SU-DHL-6 (cell line): ENCODE results near the gene WDR74.

Experiments used
- H2AFZ ChIP-seq: fragments of 200-600 bp; sonication (generic); 2 replicates; pipeline ENCODE4 v1.6.1; 2014; ENCODE audit warnings: low read depth, mild to moderate bottlenecking, moderate library complexity, mixed read lengths, antibody characterized with exemption, low read length; ENCODE audit not compliant: severe bottlenecking
- H3F3A ChIP-seq: fragments of 200-600 bp; shearing (Covaris generic); 2 replicates; pipeline ENCODE4 v1.6.0; 2016; ENCODE audit warnings: antibody characterized with exemption, mild to moderate bottlenecking; ENCODE audit not compliant: insufficient read depth
- H3K27ac ChIP-seq: fragments of 200-600 bp; sonication (generic); 2 replicates; pipeline ENCODE4 v1.5.1; 2016; ENCODE audit warnings: low read depth, mild to moderate bottlenecking, low read length, moderate library complexity, mixed read lengths
- H3K27me3 ChIP-seq: fragments of 200-600 bp; sonication (generic), shearing (Covaris generic); 2 replicates; pipeline ENCODE4 v1.6.0; 2014; ENCODE audit warnings: mild to moderate bottlenecking, low read length
- H3K36me3 ChIP-seq: fragments of 200-600 bp; sonication (generic); 2 replicates; pipeline ENCODE4 v1.6.1; 2014; ENCODE audit warnings: mild to moderate bottlenecking, low read length, mixed read lengths
- H3K4me2 ChIP-seq: fragments of 300-600, 200-600 bp; shearing (Covaris generic), sonication (generic); 2 replicates; pipeline ENCODE4 v1.6.0; 2014; ENCODE audit warnings: low read length, low read depth, mild to moderate bottlenecking; ENCODE audit not compliant: poor library complexity, severe bottlenecking
- H3K4me3 ChIP-seq: fragments of 200-600 bp; sonication (generic); 2 replicates; pipeline ENCODE4 v1.5.1; 2014; ENCODE audit warnings: antibody characterized with exemption, low read length, mild to moderate bottlenecking, mixed read lengths; ENCODE audit not compliant: insufficient read depth, poor library complexity, severe bottlenecking
- H3K79me2 ChIP-seq: fragments of 200-600 bp; sonication (generic); 2 replicates; pipeline ENCODE4 v1.6.1; 2014; ENCODE audit warnings: mild to moderate bottlenecking, low read length, moderate library complexity; ENCODE audit not compliant: insufficient read depth
- H3K9ac ChIP-seq: fragments of 200-600 bp; sonication (generic); 2 replicates; pipeline ENCODE4 v1.7.0; 2014; ENCODE audit warnings: mild to moderate bottlenecking, low read length
- H3K9me2 ChIP-seq: fragments of 200-600 bp; sonication (generic); replicated peaks from 2 replicates; pipeline ENCODE4 v1.6.1; 2014; ENCODE audit warnings: low read length; ENCODE audit not compliant: insufficient read depth
- H3K9me3 ChIP-seq: fragments of 200-600 bp; sonication (generic); 2 replicates; pipeline ENCODE4 v1.6.1; 2014; ENCODE audit warnings: low read length, mixed read lengths; ENCODE audit not compliant: insufficient read depth
- H4K20me1 ChIP-seq: fragments of 200-600 bp; sonication (generic); 2 replicates; pipeline ENCODE4 v1.6.1; 2014; ENCODE audit warnings: low read depth, mild to moderate bottlenecking, antibody characterized with exemption, low read length, moderate library complexity, mixed read lengths
- CTCF ChIP-seq: fragments of 200-600 bp; sonication (generic); IDR thresholded peaks from one replicate; pipeline ENCODE4 v1.5.1; 2017; ENCODE audit warnings: antibody characterized with exemption, mild to moderate bottlenecking, low read length, moderate library complexity; ENCODE audit not compliant: insufficient read depth, poor library complexity, severe bottlenecking
- EZH2phosphoT487 ChIP-seq: fragments of 200-600 bp; sonication (generic), shearing (Covaris generic); conservative IDR thresholded peaks from 2 replicates; pipeline ENCODE4 v1.6.1; 2018; ENCODE audit warnings: mild to moderate bottlenecking, antibody characterized with exemption, low read length, moderate library complexity, mixed read lengths

Gene WDR74

DNA sequence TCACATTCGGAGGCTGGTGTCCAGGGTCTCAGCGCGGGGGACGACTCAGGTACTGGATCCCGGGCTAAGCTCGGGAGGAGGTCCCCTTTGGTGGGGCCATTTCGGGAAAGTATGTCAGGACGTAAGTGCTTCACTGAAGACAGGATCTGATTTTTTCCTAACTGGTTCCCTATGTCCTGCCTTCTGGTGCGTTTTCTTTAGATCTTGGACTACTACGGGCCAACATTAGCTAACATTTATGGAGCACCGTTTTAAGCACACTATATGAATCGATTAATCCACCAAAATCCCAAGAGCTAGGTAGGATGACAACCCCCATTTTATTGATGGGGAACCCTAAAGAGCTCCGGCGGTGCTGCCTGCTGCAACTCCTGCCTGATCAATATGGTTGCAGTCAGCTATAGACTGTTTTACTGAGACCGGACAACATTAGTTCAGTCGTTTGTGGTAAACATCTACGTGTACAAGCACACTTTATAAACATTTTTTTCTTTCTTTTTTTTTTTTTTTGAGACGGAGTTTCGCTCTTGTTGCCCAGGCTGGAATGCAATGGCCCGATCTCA, 17.0 kb upstream of the WDR74 start:
- peaks cover 74% of the 10 kb centered on the region for H3K79me2 ChIP-seq
- peak overlapping the region; percentile 99 for H3K4me2 ChIP-seq
- H2AFZ ChIP-seq, result no peak overlapping the region
- peak overlapping the region; percentile 99 for H3K9ac ChIP-seq
- no peaks in the 10 kb centered on the region for H3K27me3 ChIP-seq
- TF ChIP-seq CTCF, result no peak
- no peak for TF ChIP-seq EZH2phosphoT487
- peaks cover 23% of the 10 kb centered on the region for H4K20me1 ChIP-seq
- no peaks in the 10 kb centered on the region for H3K9me3 ChIP-seq
- peaks cover 62% of the 10 kb centered on the region for H3F3A ChIP-seq
- H3K9me2 ChIP-seq, result no peaks in the 10 kb centered on the region
- H3K4me3 ChIP-seq, result peak overlapping the region; percentile 78
- H3K27ac ChIP-seq, result peak overlapping the region; percentile 75
- H3K36me3 ChIP-seq, result peaks cover 39% of the 10 kb centered on the region

DNA sequence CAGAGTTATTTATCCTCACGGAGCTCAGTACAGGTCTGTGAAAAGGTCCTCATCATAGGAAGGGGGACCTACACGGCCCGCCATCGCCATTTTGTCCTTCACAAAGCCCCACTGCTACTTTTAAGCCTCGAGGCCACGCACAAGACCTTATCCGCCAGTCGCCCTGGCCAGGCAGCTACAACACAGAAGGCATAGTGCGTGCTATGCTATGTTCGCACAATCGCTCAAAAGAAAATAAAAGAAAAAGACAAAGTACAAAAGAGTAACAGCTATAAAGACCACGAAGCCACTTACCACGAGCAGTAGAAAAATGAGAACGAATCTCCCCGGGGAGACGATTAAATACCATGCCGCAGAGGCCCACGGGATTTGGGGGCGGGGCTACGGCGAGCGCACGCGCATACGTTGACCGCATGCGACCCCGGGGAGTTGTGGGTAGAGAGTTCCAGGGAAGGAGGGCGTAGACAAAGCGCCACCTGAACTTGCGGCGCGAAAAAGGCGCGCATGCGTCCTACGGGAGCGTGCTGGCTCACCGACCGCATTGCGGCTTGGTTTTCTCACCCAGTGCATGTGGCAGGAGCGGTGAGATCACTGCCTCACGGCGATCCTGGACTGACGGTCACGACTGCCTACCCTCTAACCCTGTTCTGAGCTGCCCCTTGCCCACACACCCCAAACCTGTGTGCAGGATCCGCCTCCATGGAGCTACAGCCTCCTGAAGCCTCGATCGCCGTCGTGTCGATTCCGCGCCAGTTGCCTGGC, 16.4 kb upstream of the WDR74 start:
- TF ChIP-seq CTCF (no peak), EZH2phosphoT487 (no peak)
- peaks cover 68% of the 10 kb centered on the region for H3K79me2 ChIP-seq
- peak overlapping the region; percentile 88 for H3K27ac ChIP-seq
- H3K9me2 ChIP-seq, result no peaks in the 10 kb centered on the region
- peak overlapping the region; percentile 99 for H3K9ac ChIP-seq
- peak overlapping the region; percentile 99 for H3K4me3 ChIP-seq
- peaks cover 39% of the 10 kb centered on the region for H3K36me3 ChIP-seq
- H3F3A ChIP-seq, result peaks cover 61% of the 10 kb centered on the region
- peak overlapping the region; percentile 99 for H3K4me2 ChIP-seq
- H3K27me3 ChIP-seq, result no peaks in the 10 kb centered on the region
- H3K9me3 ChIP-seq, result no peaks in the 10 kb centered on the region
- no peak overlapping the region for H2AFZ ChIP-seq
- peaks cover 23% of the 10 kb centered on the region for H4K20me1 ChIP-seq

GRCh38 chr11:62854825-62855570, 15.6 kb upstream of the WDR74 start:
- no peaks in the 10 kb centered on the region for H3K27me3 ChIP-seq
- H3K79me2 ChIP-seq, result peaks cover 60% of the 10 kb centered on the region
- no peaks in the 10 kb centered on the region for H3K9me2 ChIP-seq
- H3K9me3 ChIP-seq, result no peaks in the 10 kb centered on the region
- peak overlapping the region; percentile 99 for H3K9ac ChIP-seq
- H4K20me1 ChIP-seq, result peaks cover 23% of the 10 kb centered on the region
- peak overlapping the region; percentile 93 for H3K4me2 ChIP-seq
- no peak overlapping the region for H2AFZ ChIP-seq
- peaks cover 67% of the 10 kb centered on the region for H3F3A ChIP-seq
- H3K4me3 ChIP-seq, result peak overlapping the region; percentile 99
- H3K36me3 ChIP-seq, result peaks cover 39% of the 10 kb centered on the region
- no peak for TF ChIP-seq EZH2phosphoT487
- no peak for TF ChIP-seq CTCF
- peak overlapping the region; percentile 88 for H3K27ac ChIP-seq
